Esophagus mucosa (tissue), 1 donor: ENCODE results near the gene C16orf95. TPM values are rescaled to one million over a fixed set of nuclear protein-coding genes. Genes with fewer than 3 reads are reported as not detected.

Experiments used
- total RNA-seq: library from RNA; stranded (reverse); gene quantifications from one replicate; pipeline ENCODE4 v1.2.4, GENCODE V29; 2023
- donor health status: DM: yes; HTN: yes; CAD: no.

The C16orf95 gene
- total RNA-seq, 1 donor from 2014 or later: 6.5 TPM

Other genes starting within 250 kb of the C16orf95 start
- 16.9 TPM for gene FBXO31, start 66.4 kb upstream of the C16orf95 start, total RNA-seq
- gene MAP1LC3B, start 74.9 kb upstream of the C16orf95 start, total RNA-seq: 29.8 TPM
- gene ZCCHC14, start 175.6 kb upstream of the C16orf95 start, total RNA-seq: 11.4 TPM